Measurements from ENCODE around the gene UGDH. TPM values are rescaled to one million over a fixed set of nuclear protein-coding genes. Genes with fewer than 3 reads are reported as not detected.

Gene UGDH
- total and polyA plus RNA-seq, 9 of the 15 experiments (the other 6 are each of a cell fraction or from before 2014, with no cell fraction given) = 5.5 to 21.7 (median 16.2) TPM

GRCh38 chr4:39528061-39528465 is 824 bp upstream of the UGDH start (continued):
- TF ChIP-seq FOXM1 (IDR thresholded peaks at IDR 0.05; ENCODE audit: low read depth) = no peak
- peak; percentile 72; the same call in 1 of the 2 replicates for TF ChIP-seq FOXM1 (CRISPR knock-in tag; IDR thresholded peaks at IDR 0.05; ENCODE audit: low read depth)
- TF ChIP-seq ZNF76 (CRISPR knock-in tag; IDR thresholded peaks at IDR 0.05; ENCODE audit: borderline replicate concordance) = no peak
- TF ChIP-seq FOSL1 (tag; conservative IDR thresholded peaks at IDR 0.05) = peak; percentile 53
- 0 out of 2 replicates have a peak, but pooled peaks have one; percentile 6 for TF ChIP-seq ARID1B (IDR thresholded peaks at IDR 0.05)
- TF ChIP-seq ZNF280B (CRISPR knock-in tag; IDR thresholded peaks at IDR 0.05) = no peak
- peak in 1 of 3 experiments; percentile 39; a peak in 1 of 6 replicates for TF ChIP-seq ZBTB11 (CRISPR knock-in tag; IDR thresholded peaks at IDR 0.05)
- TF ChIP-seq CEBPG (CRISPR knock-in tag; IDR thresholded peaks at IDR 0.05) = peak; percentile 26; the same call in 1 of the 2 replicates
- TF ChIP-seq CEBPG (tag; conservative IDR thresholded peaks at IDR 0.05 in 1 of 2, IDR thresholded peaks at IDR 0.05 in 1 of 2) = no peak
- no peak for TF ChIP-seq ELF1 (tag; IDR thresholded peaks at IDR 0.05)
- peak; percentile 20; the same call in 1 of the 2 replicates for TF ChIP-seq ARID4B (CRISPR knock-in tag; IDR thresholded peaks at IDR 0.05)
- TF ChIP-seq GABPB1 (CRISPR knock-in tag; IDR thresholded peaks at IDR 0.05) = 0 out of 2 replicates have a peak, but pooled peaks have one; percentile 6
- TF ChIP-seq MBD1 (CRISPR knock-in tag; IDR thresholded peaks at IDR 0.05) = no peak
- no peak for TF ChIP-seq PTRF (tag; IDR thresholded peaks at IDR 0.05)
